HUES6 (cell line): ENCODE results near the gene KIAA1143.
A peak's percentile ranks its signal among the peaks of the same experiment; 100 is the strongest.

ENCODE experiments used
- H3K27ac ChIP-seq: 2 replicates; pipeline ENCODE4 v1.7.0; 2013; ENCODE audit warnings: low read depth, mild to moderate bottlenecking, low read length, inconsistent platforms
- H3K27me3 ChIP-seq: 2 replicates; pipeline ENCODE4 v1.6.1; 2013; ENCODE audit warnings: low read length; ENCODE audit not compliant: control insufficient read depth, insufficient read depth
- H3K36me3 ChIP-seq: 2 replicates; pipeline ENCODE4 v1.6.1; 2013; ENCODE audit warnings: low read length; ENCODE audit not compliant: control insufficient read depth, insufficient read depth
- H3K4me1 ChIP-seq: 2 replicates; pipeline ENCODE4 v1.6.1; 2013; ENCODE audit warnings: low read length; ENCODE audit not compliant: control insufficient read depth, insufficient read depth
- H3K4me3 ChIP-seq: 2 replicates; pipeline ENCODE4 v1.5.1; 2013; ENCODE audit warnings: low read depth, low read length
- H3K9ac ChIP-seq: one replicate; pipeline ENCODE4 v1.6.1; 2013; ENCODE audit warnings: mild to moderate bottlenecking, low read length
- H3K9me3 ChIP-seq: 2 replicates; pipeline ENCODE4 v1.6.1; 2013; ENCODE audit warnings: low read depth, low read length; ENCODE audit not compliant: control insufficient read depth, insufficient read depth

Gene KIAA1143

DNA sequence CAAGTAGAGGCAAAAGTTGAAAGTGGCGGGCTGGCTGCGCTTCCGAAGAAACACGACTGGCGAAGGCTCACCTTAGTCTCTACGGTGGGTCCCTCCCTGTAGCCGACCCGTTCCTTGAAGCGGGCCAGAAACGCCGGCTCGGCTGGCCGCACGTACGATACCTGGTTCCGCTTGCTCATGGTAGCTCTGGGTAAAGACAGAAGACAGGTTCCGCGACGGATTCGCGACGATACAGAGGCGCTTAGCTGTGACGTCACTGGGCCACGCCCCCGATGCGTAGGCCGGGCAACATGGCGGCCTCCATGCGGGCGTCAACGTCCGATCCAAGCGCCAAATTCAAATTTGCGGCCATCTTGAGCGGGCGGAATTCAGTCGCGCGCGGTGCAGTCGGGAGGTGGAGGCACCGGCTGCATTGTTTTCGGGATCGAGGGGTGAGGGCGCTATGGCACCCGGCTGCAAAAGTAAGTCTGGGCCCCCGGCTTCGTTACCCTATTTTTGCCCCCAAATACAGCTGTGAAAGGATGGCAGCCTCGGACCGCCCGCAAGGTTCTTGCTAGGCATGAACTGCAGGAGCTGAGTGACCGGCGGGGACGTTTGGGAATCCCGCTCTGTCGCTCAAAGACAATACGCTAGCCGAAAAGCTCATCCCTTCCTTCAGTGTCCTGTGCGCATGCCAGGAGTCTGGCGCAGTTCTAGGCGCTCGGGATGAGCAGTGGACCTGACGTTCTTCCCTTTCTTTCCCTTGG lies at the start of gene KIAA1143, which contains the start of gene KIF15:
KIAA1143 (minus strand) TSS at position 196 of the 746 bp plus-strand sequence; CDS start at position 179, 17 bp downstream.
KIF15 (plus strand) TSS at position 371 of the 746 bp plus-strand sequence; CDS start at position 443, 72 bp downstream.
- H3K9ac ChIP-seq: peak within 1 kb of the TSS; percentile 96

DNA sequence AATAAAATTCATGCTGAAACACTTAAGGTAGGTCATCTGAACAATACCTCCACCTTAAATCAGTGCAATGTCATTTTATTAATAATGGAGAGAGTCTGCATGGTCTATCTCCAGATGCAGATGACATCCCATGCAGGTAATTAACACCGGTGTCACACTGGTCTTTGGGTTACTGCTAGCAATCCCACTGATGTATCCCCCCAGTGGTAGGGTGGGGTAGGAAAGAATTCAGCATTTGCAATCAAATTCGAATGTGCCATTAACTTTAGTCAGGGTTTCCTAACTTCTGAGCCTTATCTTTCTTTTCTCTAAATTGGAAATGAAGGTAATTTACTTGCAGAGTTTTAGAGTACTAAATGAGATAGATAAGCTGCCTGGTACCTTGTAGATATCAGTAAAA lies 44.5 kb upstream of the KIAA1143 start:
- Histone ChIP-seq H3K9me3 (no peaks in the 10 kb centered on the region), H3K27me3 (no peaks in the 10 kb centered on the region), H3K4me3 (no peak overlapping the region), H3K9ac (no peak overlapping the region), H3K36me3 (peaks cover 78% of the 10 kb centered on the region), H3K4me1 (no peaks in the 10 kb centered on the region), H3K27ac (no peak overlapping the region)

More for the DNA sequence above, at the start of gene KIAA1143, which contains the start of gene KIF15:
- peak within 1 kb of the TSS; percentile 94 for H3K4me3 ChIP-seq
- peak within 1 kb of the TSS; percentile 92 for H3K27ac ChIP-seq
- peaks cover 3% of the 10 kb centered on the region; the same call in 1 of the 2 replicates for H3K4me1 ChIP-seq
- peaks cover 50% of the 10 kb centered on the region for H3K36me3 ChIP-seq
- peaks cover 18% of the 10 kb centered on the region for H3K9me3 ChIP-seq
- no peaks in the 10 kb centered on the region for H3K27me3 ChIP-seq

DNA sequence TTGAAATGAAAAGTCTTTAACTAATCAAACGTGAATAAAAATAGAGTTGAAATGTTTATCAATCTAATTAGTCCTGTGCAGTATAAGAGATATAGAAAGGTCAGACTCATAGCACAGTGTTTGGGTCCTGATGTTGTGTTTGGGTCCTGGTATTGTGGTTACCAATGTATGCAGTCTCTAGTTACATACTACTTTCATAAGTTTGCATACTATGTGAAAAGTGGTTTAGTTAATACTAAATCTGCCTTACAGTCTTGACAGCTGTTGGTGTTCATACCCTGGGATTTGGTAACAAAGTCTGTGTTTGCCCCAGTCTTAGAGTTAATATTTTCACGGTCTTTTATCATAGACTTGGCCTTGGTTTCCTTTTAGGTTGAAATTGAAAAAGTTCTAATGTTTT lies 41.9 kb upstream of the KIAA1143 start:
- Histone ChIP-seq H3K9me3 (no peaks in the 10 kb centered on the region), H3K4me1 (no peaks in the 10 kb centered on the region), H3K27me3 (no peaks in the 10 kb centered on the region), H3K9ac (no peak overlapping the region), H3K4me3 (no peak overlapping the region), H3K36me3 (peaks cover 84% of the 10 kb centered on the region), H3K27ac (no peak overlapping the region)

DNA sequence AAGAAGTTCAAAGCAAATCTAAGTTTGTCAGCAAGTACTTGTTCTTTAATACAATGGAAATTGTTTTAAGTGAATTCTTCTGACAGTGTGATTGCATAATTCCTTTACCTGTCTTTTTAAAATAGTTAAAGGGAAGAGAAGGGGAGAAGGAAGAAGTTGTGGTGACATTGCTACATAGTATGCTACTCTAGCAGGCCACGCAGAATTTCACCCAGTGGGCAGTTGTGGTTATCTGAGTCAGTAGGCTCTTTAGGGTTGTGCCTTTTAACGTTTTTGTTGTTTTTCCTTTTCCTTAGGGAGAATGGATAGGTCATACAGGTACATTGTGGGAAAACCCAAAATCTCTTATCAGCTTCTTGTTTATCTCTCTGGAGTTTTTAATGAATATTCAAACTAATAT lies 40.6 kb upstream of the KIAA1143 start:
- Histone ChIP-seq H3K9ac (no peak overlapping the region), H3K27me3 (no peaks in the 10 kb centered on the region), H3K4me3 (no peak overlapping the region), H3K27ac (no peak overlapping the region), H3K36me3 (peaks cover 85% of the 10 kb centered on the region), H3K9me3 (no peaks in the 10 kb centered on the region), H3K4me1 (no peaks in the 10 kb centered on the region)

DNA sequence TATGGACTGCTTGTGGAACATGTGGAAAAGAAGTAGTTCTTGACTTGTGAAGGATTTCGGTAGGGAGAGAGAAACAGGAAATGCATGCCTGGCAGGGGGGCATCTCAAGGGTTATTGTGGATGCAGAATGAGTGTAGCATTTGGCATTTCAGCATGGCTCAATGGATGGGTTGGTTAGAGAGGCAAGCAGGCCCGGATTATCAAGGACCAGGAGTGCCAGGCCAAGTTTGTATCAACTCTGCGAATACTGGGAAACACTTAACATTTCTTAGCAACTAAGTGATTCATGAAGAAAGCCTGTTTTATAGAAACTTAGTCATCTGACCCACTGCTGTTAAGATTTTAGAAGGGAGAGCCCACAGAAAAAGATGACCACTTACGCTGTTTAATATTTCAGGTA lies 33.8 kb upstream of the KIAA1143 start:
- Histone ChIP-seq H3K4me1 (peaks cover 4% of the 10 kb centered on the region; the same call in 1 of the 2 replicates), H3K4me3 (no peak overlapping the region), H3K27me3 (no peaks in the 10 kb centered on the region), H3K9me3 (no peaks in the 10 kb centered on the region), H3K9ac (no peak overlapping the region), H3K36me3 (peaks cover 62% of the 10 kb centered on the region), H3K27ac (no peak overlapping the region)

DNA sequence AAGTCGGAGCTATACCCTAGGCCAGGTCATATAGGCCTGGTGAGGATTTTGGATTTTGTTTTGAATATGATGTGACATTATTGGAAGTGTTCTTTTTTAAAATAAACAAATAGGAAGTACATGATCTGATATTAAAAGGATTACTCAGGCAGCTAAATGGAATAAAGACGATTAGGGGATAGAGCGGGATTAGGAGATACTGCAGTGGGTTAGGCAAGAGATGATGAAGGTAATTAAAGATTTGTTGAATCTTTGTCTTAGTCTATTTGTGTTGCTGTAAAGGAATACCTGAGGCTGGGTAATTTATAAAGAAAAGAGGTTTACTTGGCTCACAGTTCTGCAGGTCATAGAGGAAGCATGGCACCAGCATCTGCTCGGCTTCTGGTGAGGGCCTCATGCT lies 21.5 kb upstream of the KIAA1143 start:
- no peak overlapping the region for H3K27ac ChIP-seq
- H3K9me3 ChIP-seq: no peaks in the 10 kb centered on the region
- H3K4me1 ChIP-seq: no peaks in the 10 kb centered on the region
- H3K36me3 ChIP-seq: peaks cover 57% of the 10 kb centered on the region
- H3K9ac ChIP-seq: no peak overlapping the region
- H3K27me3 ChIP-seq: no peaks in the 10 kb centered on the region
- no peak overlapping the region for H3K4me3 ChIP-seq

DNA sequence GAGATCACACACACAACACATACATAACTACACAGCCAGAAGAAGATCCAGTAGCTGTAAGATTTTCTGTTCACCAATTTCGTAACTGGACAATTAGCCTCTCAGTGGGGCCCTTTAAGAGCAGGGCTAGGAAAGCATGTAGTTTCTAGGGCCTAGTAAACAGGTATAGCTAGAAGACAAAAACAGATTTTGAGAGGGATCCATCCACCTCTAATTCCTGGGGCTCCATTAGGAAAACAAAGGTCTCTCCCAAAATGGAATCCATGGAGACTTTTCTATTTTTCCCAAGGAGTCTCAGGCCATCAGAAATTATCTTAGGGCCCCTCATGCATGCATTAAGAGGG lies 10.7 kb upstream of the KIAA1143 start:
- H3K27ac ChIP-seq: no peak overlapping the region
- H3K9me3 ChIP-seq: peaks cover 52% of the 10 kb centered on the region
- H3K9ac ChIP-seq: no peak overlapping the region
- H3K4me3 ChIP-seq: no peak overlapping the region
- H3K4me1 ChIP-seq: 0 out of 2 replicates have a peak, but pooled peaks cover 2% of the 10 kb centered on the region
- no peaks in the 10 kb centered on the region for H3K27me3 ChIP-seq
- peaks cover 60% of the 10 kb centered on the region for H3K36me3 ChIP-seq

DNA sequence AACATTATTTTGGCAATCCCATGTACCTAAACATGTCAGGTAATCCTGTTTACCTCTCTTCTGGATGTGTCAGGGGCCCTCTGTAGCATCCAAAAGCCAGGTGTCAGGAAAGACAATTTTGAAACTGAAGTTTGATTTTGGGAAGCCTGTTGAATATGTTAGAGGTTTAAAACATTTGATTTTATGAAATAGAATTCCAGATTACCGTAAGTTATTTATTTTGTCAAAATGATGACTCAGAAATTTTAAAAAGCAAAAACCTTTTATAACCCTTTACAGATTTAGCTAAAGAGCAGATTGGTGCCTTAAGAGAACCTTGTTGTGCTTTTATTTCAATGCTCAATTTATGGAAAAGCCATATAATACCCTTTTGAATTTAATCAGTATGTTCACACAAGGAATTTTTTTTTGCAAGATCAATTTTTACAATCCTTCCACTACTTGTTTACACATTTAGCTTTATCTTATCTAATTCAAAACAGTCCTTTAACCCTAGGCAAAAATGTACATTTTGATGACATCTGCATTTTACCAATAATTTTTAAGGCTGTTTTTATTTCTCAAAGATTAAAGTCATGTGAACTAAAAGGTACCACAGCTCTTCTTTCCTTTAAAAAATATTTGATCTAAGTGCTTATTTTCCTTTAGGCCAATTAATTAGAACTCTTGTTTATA lies 10.1 kb upstream of the KIAA1143 start:
- H3K27ac ChIP-seq: no peak overlapping the region
- no peak overlapping the region for H3K4me3 ChIP-seq
- H3K36me3 ChIP-seq: peaks cover 57% of the 10 kb centered on the region
- H3K4me1 ChIP-seq: 0 out of 2 replicates have a peak, but pooled peaks cover 2% of the 10 kb centered on the region
- H3K9me3 ChIP-seq: peaks cover 54% of the 10 kb centered on the region
- H3K27me3 ChIP-seq: no peaks in the 10 kb centered on the region
- no peak overlapping the region for H3K9ac ChIP-seq

DNA sequence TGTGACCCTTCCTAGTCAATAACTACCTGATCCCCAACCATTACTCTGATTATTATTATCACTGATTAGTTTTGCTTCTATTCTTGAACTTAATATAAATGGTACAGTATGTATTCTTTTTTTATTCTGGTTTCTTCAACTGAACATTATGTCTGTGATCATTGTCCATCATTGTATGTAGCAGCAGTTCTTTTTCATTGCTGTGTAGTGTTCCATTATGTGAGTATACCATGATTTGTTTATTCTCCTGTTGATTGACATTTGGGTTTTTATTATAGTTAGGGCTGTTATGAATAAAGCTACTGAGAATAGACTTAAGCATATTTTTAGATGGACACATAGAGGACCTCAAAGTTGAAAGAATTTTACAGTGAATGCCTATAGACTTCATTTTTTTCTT lies 2.8 kb upstream of the KIAA1143 start:
- Histone ChIP-seq H3K27me3 (no peaks in the 10 kb centered on the region), H3K27ac (no peak overlapping the region), H3K9ac (no peak overlapping the region), H3K9me3 (peaks cover 29% of the 10 kb centered on the region), H3K4me1 (peaks cover 3% of the 10 kb centered on the region; the same call in 1 of the 2 replicates), H3K4me3 (no peak overlapping the region; the same call in 1 of the 2 replicates), H3K36me3 (peaks cover 39% of the 10 kb centered on the region)

DNA sequence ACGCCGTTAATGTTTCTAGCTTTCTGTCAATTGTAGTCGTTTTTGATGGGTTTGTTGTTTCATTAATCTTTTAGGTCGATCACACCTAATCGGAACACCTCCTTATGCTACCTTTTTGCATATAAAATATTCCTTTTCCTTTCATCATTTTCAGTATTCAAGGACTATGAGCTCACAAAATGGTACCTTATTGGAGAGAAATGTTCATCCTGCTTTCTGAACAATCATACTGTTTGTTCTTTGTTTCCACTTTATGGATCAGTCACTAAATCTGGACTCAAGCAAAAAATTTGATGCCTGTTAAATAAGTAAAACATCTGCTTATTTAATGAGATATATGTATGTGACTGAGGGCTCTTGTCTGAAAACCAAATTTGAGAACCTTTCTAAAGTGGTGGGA lies 1.3 kb upstream of the KIAA1143 start:
- Histone ChIP-seq H3K9ac (peak overlapping the region; percentile 96), H3K36me3 (peaks cover 44% of the 10 kb centered on the region), H3K27me3 (no peaks in the 10 kb centered on the region), H3K27ac (no peak overlapping the region), H3K9me3 (peaks cover 24% of the 10 kb centered on the region), H3K4me1 (peaks cover 3% of the 10 kb centered on the region; the same call in 1 of the 2 replicates), H3K4me3 (peak overlapping the region; percentile 94)

DNA sequence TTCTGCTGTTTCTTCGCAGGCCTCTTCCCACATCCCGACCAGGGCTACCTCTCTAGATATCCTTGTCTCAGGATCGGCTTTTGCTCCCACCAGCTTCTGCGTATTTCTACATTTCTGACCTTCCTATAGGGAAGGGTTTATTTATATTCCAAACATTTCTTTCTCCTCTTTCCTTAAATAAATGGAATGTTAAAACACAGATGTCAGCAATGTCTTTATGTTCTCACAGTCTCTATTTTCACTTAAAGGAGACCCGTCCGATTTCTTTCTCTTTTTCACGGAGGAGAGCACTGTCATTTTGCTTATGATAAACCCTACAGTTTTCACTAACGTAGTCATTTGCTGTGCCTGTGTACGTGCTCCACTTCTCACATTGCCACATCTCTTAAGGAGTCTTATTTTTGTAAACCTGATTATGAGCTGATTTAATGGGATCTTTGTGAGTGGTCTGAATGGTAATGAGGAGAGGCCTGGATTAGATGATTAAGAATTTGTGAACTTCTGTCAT lies 805 bp upstream of the KIAA1143 start:
- Histone ChIP-seq H3K36me3 (peaks cover 47% of the 10 kb centered on the region), H3K27ac (peak overlapping the region; percentile 92), H3K9me3 (peaks cover 21% of the 10 kb centered on the region), H3K27me3 (no peaks in the 10 kb centered on the region), H3K4me3 (peak overlapping the region; percentile 94), H3K4me1 (peaks cover 3% of the 10 kb centered on the region; the same call in 1 of the 2 replicates), H3K9ac (peak overlapping the region; percentile 96)
